HepG2 (cell line): ENCODE data around the gene YWHAH. TPM values are rescaled to one million over a fixed set of nuclear protein-coding genes. Genes with fewer than 3 reads are reported as not detected.
A peak's percentile ranks its signal among the peaks of the same experiment; 100 is the strongest.

Source experiments
- CENPT ChIP-seq: sonication (generic); formaldehyde crosslinking; IDR thresholded peaks from 2 replicates; pipeline ENCODE4 v1.8.0; 2022; ENCODE audit warnings: low read depth, mild to moderate bottlenecking, moderate library complexity, missing genetic modification reagents
- DR1 ChIP-seq: sonication (generic); formaldehyde crosslinking; IDR thresholded peaks from 2 replicates; pipeline ENCODE4 v1.8.0; 2021; ENCODE audit warnings: mild to moderate bottlenecking, missing genetic modification reagents, inconsistent platforms
- ELF4 ChIP-seq: sonication (generic); formaldehyde crosslinking; IDR thresholded peaks from 2 replicates; pipeline ENCODE4 v1.5.0; 2020; ENCODE audit warnings: missing genetic modification reagents, mild to moderate bottlenecking, moderate library complexity, borderline replicate concordance
- EZH2 ChIP-seq: conservative IDR thresholded peaks from 2 replicates; pipeline ENCODE4 v1.6.1; 2012; ENCODE audit warnings: mild to moderate bottlenecking, low read depth, low read length, moderate library complexity
- GATA4 ChIP-seq: sonication (generic); IDR thresholded peaks from 2 replicates; pipeline ENCODE4 v1.6.1; 2016; ENCODE audit warnings: antibody characterized with exemption, low read depth, borderline replicate concordance
- NFIC ChIP-seq: IDR thresholded peaks from 2 replicates; pipeline ENCODE4 v1.6.1; 2012; ENCODE audit warnings: mild to moderate bottlenecking, low read length, inconsistent platforms
- NFRKB ChIP-seq: fragments of 450-650 bp; IDR thresholded peaks from 2 replicates; pipeline ENCODE4 v1.6.1; 2017
- PCBP1 ChIP-seq: fragments of 200-400 bp; formaldehyde crosslinking; IDR thresholded peaks from 2 replicates; pipeline ENCODE4 v1.6.1; 2017; ENCODE audit warnings: mild to moderate bottlenecking, low read depth, low read length, borderline replicate concordance
- PHF8 ChIP-seq: sonication (generic); formaldehyde crosslinking; IDR thresholded peaks from 2 replicates; pipeline ENCODE4 v1.5.0; 2020; ENCODE audit warnings: missing genetic modification reagents
- RXRB ChIP-seq: IDR thresholded peaks from 2 replicates; pipeline ENCODE4 v1.6.1; 2016; ENCODE audit warnings: borderline replicate concordance, missing genetic modification reagents, missing compliant biosample characterization
- YY1 ChIP-seq: IDR thresholded peaks from 2 replicates; pipeline ENCODE4 v1.6.1; 2011; ENCODE audit warnings: low read length, low read depth, moderate library complexity, mild to moderate bottlenecking; ENCODE audit not compliant: insufficient read depth, insufficient replicate concordance
- ZBTB21 ChIP-seq: sonication (generic); formaldehyde crosslinking; IDR thresholded peaks from 2 replicates; pipeline ENCODE4 v1.4.0; 2020; ENCODE audit warnings: missing genetic modification reagents
- ZBTB7B ChIP-seq: sonication (generic); formaldehyde crosslinking; IDR thresholded peaks from 2 replicates; pipeline ENCODE4 v1.4.0; 2020; ENCODE audit warnings: missing genetic modification reagents
- ZNF614 ChIP-seq: IDR thresholded peaks from 2 replicates; pipeline ENCODE4 v1.6.1; 2018; ENCODE audit warnings: missing biosample characterization, missing genetic modification reagents, inconsistent platforms, borderline replicate concordance
- ZNF780A ChIP-seq: sonication (generic); formaldehyde crosslinking; IDR thresholded peaks from 2 replicates; pipeline ENCODE4 v1.8.0; 2022; ENCODE audit warnings: mild to moderate bottlenecking, missing genetic modification reagents, moderate library complexity
- ZNF839 ChIP-seq: sonication (generic); formaldehyde crosslinking; IDR thresholded peaks from 2 replicates; pipeline ENCODE4 v1.4.0; 2020; ENCODE audit warnings: missing genetic modification reagents, mild to moderate bottlenecking, borderline replicate concordance
- polyA plus RNA-seq, 8 experiments: library from polyadenylated mRNA; depleted of rRNA in 3 of 8; stranded (reverse) in 7 of 8; unstranded in 1 of 8; fragments of >200 nt; fragmentation: Illumina TruSeq in 4 of 8; extraction: Trizol in 4 of 8; gene quantifications; 2 replicates each; pipeline versions ENCODE4 v1.2.1 to v1.2.3, GENCODE V29; 2011 to 2016; ENCODE audit warnings: low read depth in 4 of 8, missing spikeins in 1 of 8, mixed read lengths in 1 of 8; ENCODE audit not compliant: insufficient read depth in 1 of 8
- total RNA-seq, 5 experiments: library from RNA; depleted of rRNA; stranded (reverse); fragments of >200 nt; fragmentation: Illumina TruSeq; extraction: Trizol; gene quantifications; 2 replicates each; pipeline ENCODE4 v1.2.3, GENCODE V29; 2016; ENCODE audit warnings: low read depth in 1 of 5
- TF ChIP-seq, protein P1 (sequence below): sonication (generic); formaldehyde crosslinking; IDR thresholded peaks from 2 replicates; pipeline ENCODE4 v1.5.0; 2020; ENCODE audit warnings: mild to moderate bottlenecking, missing genetic modification reagents, moderate library complexity
- TF ChIP-seq, protein P2 (sequence below): IDR thresholded peaks from 2 replicates; pipeline ENCODE4 v1.6.1; 2016; ENCODE audit warnings: missing compliant biosample characterization, missing genetic modification reagents, borderline replicate concordance
- TF ChIP-seq, protein P3 (sequence below): sonication (generic); formaldehyde crosslinking; IDR thresholded peaks from 2 replicates; pipeline ENCODE4 v1.4.0; 2020; ENCODE audit warnings: missing genetic modification reagents
- TF ChIP-seq, protein P4 (sequence below): sonication (generic); formaldehyde crosslinking; IDR thresholded peaks from 2 replicates; pipeline ENCODE4 v1.4.0; 2020; ENCODE audit warnings: low read depth, mild to moderate bottlenecking, missing genetic modification reagents
- TF ChIP-seq, protein P5 (sequence below): IDR thresholded peaks from 2 replicates; pipeline ENCODE4 v1.6.1; 2016; ENCODE audit warnings: low read depth

The YWHAH gene
- total and polyA plus RNA-seq, 2 of the 13 experiments (the other 11 are each of a cell fraction or from before 2014, with no cell fraction given): 35.6 to 92.7 TPM

DNA sequence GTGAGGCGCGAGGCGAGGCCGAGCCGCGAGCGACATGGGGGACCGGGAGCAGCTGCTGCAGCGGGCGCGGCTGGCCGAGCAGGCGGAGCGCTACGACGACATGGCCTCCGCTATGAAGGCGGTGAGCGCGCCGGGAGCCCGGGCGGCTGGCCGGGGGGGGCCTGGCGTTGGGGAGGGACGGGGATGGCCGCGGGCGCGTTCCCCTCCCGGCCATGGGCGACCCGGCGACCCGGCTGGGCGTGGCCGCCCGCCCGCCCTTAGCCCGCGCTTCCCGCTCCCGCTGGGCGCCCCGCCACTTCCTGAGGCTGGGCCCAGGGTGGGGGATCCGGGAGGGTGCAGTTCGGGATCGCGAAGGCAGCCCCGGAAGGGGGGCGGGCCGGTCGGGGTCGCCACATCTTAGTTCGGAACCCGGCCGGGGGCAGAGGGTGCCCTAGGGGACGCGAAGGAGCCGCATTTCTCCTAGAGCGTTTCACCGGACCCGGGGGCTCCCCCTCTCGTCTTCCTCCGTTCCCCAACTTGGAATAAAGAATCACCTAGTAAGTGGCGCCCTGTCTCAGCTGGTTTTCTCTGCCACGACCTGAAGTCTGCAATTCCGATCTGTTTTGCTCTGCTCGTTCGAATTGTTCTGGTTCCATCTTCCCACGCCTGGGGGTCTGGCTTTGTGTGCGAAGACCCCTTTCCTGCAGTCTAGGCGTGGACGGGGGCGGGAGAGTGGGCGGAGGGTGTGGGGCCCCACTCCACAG, 536 bp downstream of the YWHAH start (continued):
- TF ChIP-seq, protein P1, sequence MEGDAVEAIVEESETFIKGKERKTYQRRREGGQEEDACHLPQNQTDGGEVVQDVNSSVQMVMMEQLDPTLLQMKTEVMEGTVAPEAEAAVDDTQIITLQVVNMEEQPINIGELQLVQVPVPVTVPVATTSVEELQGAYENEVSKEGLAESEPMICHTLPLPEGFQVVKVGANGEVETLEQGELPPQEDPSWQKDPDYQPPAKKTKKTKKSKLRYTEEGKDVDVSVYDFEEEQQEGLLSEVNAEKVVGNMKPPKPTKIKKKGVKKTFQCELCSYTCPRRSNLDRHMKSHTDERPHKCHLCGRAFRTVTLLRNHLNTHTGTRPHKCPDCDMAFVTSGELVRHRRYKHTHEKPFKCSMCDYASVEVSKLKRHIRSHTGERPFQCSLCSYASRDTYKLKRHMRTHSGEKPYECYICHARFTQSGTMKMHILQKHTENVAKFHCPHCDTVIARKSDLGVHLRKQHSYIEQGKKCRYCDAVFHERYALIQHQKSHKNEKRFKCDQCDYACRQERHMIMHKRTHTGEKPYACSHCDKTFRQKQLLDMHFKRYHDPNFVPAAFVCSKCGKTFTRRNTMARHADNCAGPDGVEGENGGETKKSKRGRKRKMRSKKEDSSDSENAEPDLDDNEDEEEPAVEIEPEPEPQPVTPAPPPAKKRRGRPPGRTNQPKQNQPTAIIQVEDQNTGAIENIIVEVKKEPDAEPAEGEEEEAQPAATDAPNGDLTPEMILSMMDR (CRISPR knock-in tag): 0 out of 2 replicates have a peak, but pooled peaks have one; percentile 7
- TF ChIP-seq RXRB (no peak), EZH2 (no peak), PCBP1 (no peak), ZNF614 (CRISPR knock-in tag) (no peak), DR1 (CRISPR knock-in tag) (no peak), NFRKB (no peak), NFIC (no peak), ZNF780A (CRISPR knock-in tag) (no peak), ELF4 (CRISPR knock-in tag) (no peak), PHF8 (CRISPR knock-in tag) (peak; percentile 40; the same call in 1 of the 2 replicates), ZNF839 (0 out of 2 replicates have a peak, but pooled peaks have one; percentile 13), YY1 (peak; percentile 37), CENPT (0 out of 2 replicates have a peak, but pooled peaks have one; percentile 42), GATA4 (no peak), ZBTB7B (CRISPR knock-in tag) (peak; percentile 70; the same call in 1 of the 2 replicates), ZBTB21 (CRISPR knock-in tag) (no peak)
- TF ChIP-seq, protein P2, sequence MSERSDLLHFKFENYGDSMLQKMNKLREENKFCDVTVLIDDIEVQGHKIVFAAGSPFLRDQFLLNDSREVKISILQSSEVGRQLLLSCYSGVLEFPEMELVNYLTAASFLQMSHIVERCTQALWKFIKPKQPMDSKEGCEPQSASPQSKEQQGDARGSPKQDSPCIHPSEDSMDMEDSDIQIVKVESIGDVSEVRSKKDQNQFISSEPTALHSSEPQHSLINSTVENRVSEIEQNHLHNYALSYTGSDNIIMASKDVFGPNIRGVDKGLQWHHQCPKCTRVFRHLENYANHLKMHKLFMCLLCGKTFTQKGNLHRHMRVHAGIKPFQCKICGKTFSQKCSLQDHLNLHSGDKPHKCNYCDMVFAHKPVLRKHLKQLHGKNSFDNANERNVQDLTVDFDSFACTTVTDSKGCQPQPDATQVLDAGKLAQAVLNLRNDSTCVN (CRISPR knock-in tag): no peak
- TF ChIP-seq, protein P3, sequence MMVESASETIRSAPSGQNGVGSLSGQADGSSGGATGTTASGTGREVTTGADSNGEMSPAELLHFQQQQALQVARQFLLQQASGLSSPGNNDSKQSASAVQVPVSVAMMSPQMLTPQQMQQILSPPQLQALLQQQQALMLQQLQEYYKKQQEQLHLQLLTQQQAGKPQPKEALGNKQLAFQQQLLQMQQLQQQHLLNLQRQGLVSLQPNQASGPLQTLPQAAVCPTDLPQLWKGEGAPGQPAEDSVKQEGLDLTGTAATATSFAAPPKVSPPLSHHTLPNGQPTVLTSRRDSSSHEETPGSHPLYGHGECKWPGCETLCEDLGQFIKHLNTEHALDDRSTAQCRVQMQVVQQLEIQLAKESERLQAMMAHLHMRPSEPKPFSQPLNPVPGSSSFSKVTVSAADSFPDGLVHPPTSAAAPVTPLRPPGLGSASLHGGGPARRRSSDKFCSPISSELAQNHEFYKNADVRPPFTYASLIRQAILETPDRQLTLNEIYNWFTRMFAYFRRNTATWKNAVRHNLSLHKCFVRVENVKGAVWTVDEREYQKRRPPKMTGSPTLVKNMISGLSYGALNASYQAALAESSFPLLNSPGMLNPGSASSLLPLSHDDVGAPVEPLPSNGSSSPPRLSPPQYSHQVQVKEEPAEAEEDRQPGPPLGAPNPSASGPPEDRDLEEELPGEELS (CRISPR knock-in tag): 0 out of 2 replicates have a peak, but pooled peaks have one; percentile 9
- TF ChIP-seq, protein P4, sequence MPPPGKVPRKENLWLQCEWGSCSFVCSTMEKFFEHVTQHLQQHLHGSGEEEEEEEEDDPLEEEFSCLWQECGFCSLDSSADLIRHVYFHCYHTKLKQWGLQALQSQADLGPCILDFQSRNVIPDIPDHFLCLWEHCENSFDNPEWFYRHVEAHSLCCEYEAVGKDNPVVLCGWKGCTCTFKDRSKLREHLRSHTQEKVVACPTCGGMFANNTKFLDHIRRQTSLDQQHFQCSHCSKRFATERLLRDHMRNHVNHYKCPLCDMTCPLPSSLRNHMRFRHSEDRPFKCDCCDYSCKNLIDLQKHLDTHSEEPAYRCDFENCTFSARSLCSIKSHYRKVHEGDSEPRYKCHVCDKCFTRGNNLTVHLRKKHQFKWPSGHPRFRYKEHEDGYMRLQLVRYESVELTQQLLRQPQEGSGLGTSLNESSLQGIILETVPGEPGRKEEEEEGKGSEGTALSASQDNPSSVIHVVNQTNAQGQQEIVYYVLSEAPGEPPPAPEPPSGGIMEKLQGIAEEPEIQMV: no peak
- TF ChIP-seq, protein P5, sequence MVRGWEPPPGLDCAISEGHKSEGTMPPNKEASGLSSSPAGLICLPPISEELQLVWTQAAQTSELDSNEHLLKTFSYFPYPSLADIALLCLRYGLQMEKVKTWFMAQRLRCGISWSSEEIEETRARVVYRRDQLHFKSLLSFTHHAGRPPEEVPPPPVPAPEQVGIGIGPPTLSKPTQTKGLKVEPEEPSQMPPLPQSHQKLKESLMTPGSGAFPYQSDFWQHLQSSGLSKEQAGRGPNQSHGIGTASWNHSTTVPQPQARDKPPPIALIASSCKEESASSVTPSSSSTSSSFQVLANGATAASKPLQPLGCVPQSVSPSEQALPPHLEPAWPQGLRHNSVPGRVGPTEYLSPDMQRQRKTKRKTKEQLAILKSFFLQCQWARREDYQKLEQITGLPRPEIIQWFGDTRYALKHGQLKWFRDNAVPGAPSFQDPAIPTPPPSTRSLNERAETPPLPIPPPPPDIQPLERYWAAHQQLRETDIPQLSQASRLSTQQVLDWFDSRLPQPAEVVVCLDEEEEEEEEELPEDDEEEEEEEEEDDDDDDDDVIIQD (CRISPR knock-in tag): no peak
